A549 treated with AZD9567 at 1 μM for 4 hours (cell line): ENCODE results near the gene CCDC107. TPM values are rescaled to one million over a fixed set of nuclear protein-coding genes. Genes with fewer than 3 reads are reported as not detected.

Source experiments
- total RNA-seq: library from RNA; stranded (reverse); fragments of 200-300 nt; extraction: Qiagen RNA extraction; gene quantifications from 5 replicates; pipeline ENCODE4 v1.2.3, GENCODE V29; 2022; ENCODE audit not compliant: insufficient read depth

The CCDC107 gene
- total RNA-seq = 25.4 to 30.2 TPM (median 27.1 TPM) in 5 replicates

DNA sequence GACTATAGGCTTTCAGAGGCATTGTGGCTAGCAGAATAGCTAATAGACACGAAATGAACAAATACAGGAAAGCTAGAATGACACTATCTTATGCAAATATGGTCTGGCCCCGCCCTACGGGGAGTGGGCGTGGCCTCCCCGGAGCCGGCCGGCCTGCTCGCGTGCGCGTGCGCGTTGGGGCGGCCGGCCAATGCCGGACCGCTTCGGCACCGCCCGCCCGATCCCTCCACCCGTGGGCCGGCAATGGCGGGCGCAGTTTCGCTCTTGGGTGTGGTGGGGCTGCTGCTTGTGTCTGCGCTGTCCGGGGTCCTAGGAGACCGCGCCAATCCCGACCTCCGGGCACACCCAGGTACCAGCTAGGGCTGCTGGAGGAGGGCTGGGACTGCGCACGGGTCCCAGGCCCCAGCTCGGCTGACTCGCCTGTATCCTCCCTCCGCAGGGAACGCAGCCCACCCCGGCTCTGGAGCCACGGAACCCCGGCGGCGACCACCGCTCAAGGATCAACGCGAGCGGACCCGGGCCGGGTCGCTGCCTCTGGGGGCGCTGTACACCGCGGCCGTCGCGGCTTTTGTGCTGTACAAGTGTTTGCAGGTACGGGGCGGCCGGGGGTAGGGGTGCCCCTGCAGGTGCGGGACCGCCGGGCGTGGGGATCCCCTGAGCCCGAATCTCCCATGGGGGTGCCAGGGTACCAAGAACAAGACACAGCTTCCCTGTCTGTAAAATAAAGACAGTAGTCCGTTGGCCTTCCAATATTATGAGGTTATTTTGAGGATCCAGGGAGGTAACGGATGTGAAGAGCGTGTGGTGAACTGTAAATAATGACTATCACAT, at the start of gene CCDC107:
Gene CCDC107, plus strand, starts transcription at position 156 of the 831 bp plus-strand sequence. Its CDS starts 88 bp downstream, at position 244.

DNA sequence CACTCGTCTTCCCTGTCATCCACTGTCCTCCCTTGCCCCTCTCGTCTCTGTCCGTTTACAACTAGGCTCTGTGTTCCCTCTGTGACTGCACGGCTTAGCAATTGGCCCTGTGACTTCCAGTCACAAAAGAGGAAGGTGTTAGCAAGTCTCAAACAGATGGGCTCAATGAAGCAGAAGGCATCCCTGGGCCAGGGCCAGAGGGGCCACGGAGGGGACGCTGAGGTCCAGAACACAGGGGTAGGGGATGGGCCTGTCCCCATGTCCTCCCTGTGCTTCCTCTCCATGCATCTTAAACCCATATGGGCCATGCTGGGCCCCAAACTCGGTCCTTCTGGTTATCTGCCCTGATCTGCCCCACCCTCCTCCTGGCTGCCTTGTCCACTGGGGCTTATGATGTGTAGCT, 39.8 kb upstream of the CCDC107 start, which contains the start of gene CD72:
Gene CD72, minus strand, starts transcription at position 89 of the 403 bp plus-strand sequence. CDS start 110 bp downstream, outside the sequence.

DNA sequence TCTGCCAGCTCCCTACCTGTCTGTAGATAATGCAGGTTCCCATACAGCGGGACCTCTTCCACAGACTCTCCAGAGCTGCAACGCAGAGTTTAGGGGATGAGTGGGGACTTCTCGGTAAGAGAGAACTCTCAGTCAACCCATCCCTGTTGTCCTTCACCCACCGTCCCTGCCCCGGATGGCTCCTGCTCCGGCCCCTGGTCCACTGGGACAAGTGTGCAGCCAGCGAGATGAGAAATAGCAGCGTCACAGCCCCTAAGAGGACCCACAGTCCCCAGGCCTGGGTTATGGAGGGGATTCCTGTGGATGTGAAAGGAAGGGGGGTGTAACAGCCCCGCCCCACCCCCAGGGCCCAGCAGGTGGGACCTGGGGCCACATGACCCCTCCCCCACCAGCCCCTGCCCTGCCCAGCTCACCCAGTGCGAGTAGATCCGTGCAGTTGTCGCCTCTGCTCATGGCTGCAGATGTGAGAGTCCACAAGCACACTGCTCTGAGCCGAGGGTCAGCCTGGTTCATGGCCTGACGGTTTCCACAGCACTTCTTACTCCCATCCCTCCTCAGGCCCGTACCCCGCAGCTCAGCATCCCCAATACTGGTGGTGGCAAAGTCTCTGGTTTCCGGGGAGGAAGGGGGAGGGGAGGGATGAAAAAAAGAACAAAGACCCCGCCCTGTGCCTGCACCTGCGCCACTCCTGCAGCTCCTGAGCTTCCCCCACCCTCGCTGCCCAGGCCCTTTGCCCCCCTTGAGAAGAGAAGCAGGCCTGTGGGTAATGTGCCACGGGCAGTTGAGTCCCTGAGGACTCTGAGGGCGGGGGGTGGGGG, 7.5 kb upstream of the CCDC107 start, which contains the start of gene SIT1:
Gene SIT1, minus strand, starts transcription at position 591 of the 818 bp plus-strand sequence. Its CDS starts 78 bp downstream, at position 513.

GRCh38 chr9:35657546-35658136, 451 bp upstream of the CCDC107 start, which contains the start of gene RMRP:
RMRP (minus strand) TSS chr9:35658019.

GRCh38 chr9:35664531-35665470, 6.7 kb downstream of the CCDC107 start, which contains the start of gene ARHGEF39:
ARHGEF39 (minus strand) TSS chr9:35665195; CDS start chr9:35665169, 26 bp downstream.

GRCh38 chr9:35673132-35674024, 15.3 kb downstream of the CCDC107 start, which contains the start of gene CA9:
CA9 (plus strand) TSS chr9:35673928; CDS start chr9:35673960, 32 bp downstream.

GRCh38 chr9:35689542-35690293, 31.6 kb downstream of the CCDC107 start, which contains the start of gene TPM2:
TPM2 (minus strand) TSS chr9:35689925; CDS start chr9:35689817, 108 bp downstream.

Other genes starting within 250 kb of the CCDC107 start
- gene RUSC2, start 168.2 kb upstream of the CCDC107 start, total RNA-seq = 21.5 to 31.8 TPM (median 30.2 TPM) in 5 replicates
- gene TESK1, start 53.0 kb upstream of the CCDC107 start, total RNA-seq = 30.0 to 33.3 TPM (median 32.3 TPM) in 5 replicates
- gene CD72, start 39.9 kb upstream of the CCDC107 start, total RNA-seq = 0.15 to 0.29 TPM (median 0.18 TPM) in 4 of 5 replicates, not detected in the other
- gene SIT1, start 7.4 kb upstream of the CCDC107 start, total RNA-seq = not detected in 5 replicates
- gene RMRP, start 273 bp upstream of the CCDC107 start, total RNA-seq = 4.1 to 24.8 TPM (median 6.7 TPM) in 4 of 5 replicates, not detected in the other
- 10.5 to 16.6 TPM (median 15.3 TPM) in 5 replicates for gene ARHGEF39, start 6.9 kb downstream of the CCDC107 start, total RNA-seq
- gene CA9, start 15.6 kb downstream of the CCDC107 start, total RNA-seq = 3.6 to 9.1 TPM (median 6.0 TPM) in 5 replicates
- 630 to 705 TPM (median 658 TPM) in 5 replicates for gene TPM2, start 31.6 kb downstream of the CCDC107 start, total RNA-seq
- 112 to 140 TPM (median 116 TPM) in 5 replicates for gene TLN1, start 73.9 kb downstream of the CCDC107 start, total RNA-seq
- 55.7 to 63.0 TPM (median 56.5 TPM) in 5 replicates for gene CREB3, start 74.4 kb downstream of the CCDC107 start, total RNA-seq
- 31.9 to 45.0 TPM (median 40.0 TPM) in 5 replicates for gene GBA2, start 90.9 kb downstream of the CCDC107 start, total RNA-seq
- gene RGP1, start 91.0 kb downstream of the CCDC107 start, total RNA-seq = 12.8 to 15.8 TPM (median 14.8 TPM) in 5 replicates
- gene MSMP, start 96.0 kb downstream of the CCDC107 start, total RNA-seq = 0.23 to 0.29 TPM (median 0.26 TPM) in 3 of 5 replicates, not detected in the others
- gene NPR2, start 133.3 kb downstream of the CCDC107 start, total RNA-seq = 4.8 to 5.5 TPM (median 5.5 TPM) in 4 of 5 replicates, not detected in the other
- 0.21 to 0.47 TPM (median 0.40 TPM) in 4 of 5 replicates, not detected in the other for gene SPAG8, start 154.0 kb downstream of the CCDC107 start, total RNA-seq
- gene HINT2, start 156.8 kb downstream of the CCDC107 start, total RNA-seq = 60.2 to 112 TPM (median 101 TPM) in 5 replicates
- gene FAM221B, start 170.4 kb downstream of the CCDC107 start, total RNA-seq = not detected in 5 replicates
- 1.5 to 3.6 TPM (median 3.1 TPM) in 5 replicates for gene TMEM8B, start 170.9 kb downstream of the CCDC107 start, total RNA-seq
- gene OR13J1, start 212.1 kb downstream of the CCDC107 start, total RNA-seq = not detected in 5 replicates
- 0.17 to 0.23 TPM (median 0.19 TPM) in 4 of 5 replicates, not detected in the other for gene HRCT1, start 247.9 kb downstream of the CCDC107 start, total RNA-seq